Lower lobe of right lung (tissue), 2 donors: ENCODE measurements around the gene DACT2. TPM values are rescaled to one million over a fixed set of nuclear protein-coding genes. Genes with fewer than 3 reads are reported as not detected.

Source experiments
- ATAC-seq, 2 donors: fragments of 200-7000 bp; cut with Tn5 transposase; one replicate each; pipeline ENCODE4 v1.9.1; 2020 to 2022; ENCODE audit warnings: mild to moderate bottlenecking in 2 of 2, moderate library complexity in 2 of 2
- DNase-seq: peaks from one replicate; pipeline ENCODE4 v3.0.0-alpha.2; 2020
- H3K27ac ChIP-seq: fragments of 200-600 bp; one replicate; pipeline ENCODE4 v1.8.0; 2022
- H3K27me3 ChIP-seq: fragments of 200-600 bp; one replicate; pipeline ENCODE4 v1.8.0; 2022; ENCODE audit warnings: low read depth
- H3K36me3 ChIP-seq: fragments of 200-600 bp; one replicate; pipeline ENCODE4 v1.8.0; 2022; ENCODE audit warnings: mild to moderate bottlenecking
- H3K4me1 ChIP-seq: fragments of 200-600 bp; one replicate; pipeline ENCODE4 v1.8.0; 2022
- H3K4me3 ChIP-seq: fragments of 200-600 bp; one replicate; pipeline ENCODE4 v1.8.0; 2022; ENCODE audit warnings: mild to moderate bottlenecking
- H3K9me3 ChIP-seq: fragments of 200-600 bp; one replicate; pipeline ENCODE4 v1.8.0; 2022
- intact Hi-C: fragments of 100-400 bp; cut with DNase I; formaldehyde crosslinking; loops from one replicate; pipeline ENCODE4 v1.11.0; 2022
- total RNA-seq: library from RNA; stranded (reverse); fragmentation: NEBNext Ultra II Directional; extraction: Animal tissue kit (Norgen Biotek cat#: 25700); gene quantifications from one replicate; pipeline ENCODE4 v1.2.1, GENCODE V29; 2021
- TF ChIP-seq, protein P1 (sequence below): fragments of 200-600 bp; IDR thresholded peaks from one replicate; pipeline ENCODE4 v1.8.0; 2022; ENCODE audit warnings: antibody characterized with exemption, mild to moderate bottlenecking
- donor health status: DM: no; HTN: yes; CAD: no; lungs with severe emphysema.

Gene DACT2
- total RNA-seq, 1 donor from 2014 or later = 2.4 TPM

GRCh38 chr6:168256940-168257339 lies 62.6 kb downstream of the DACT2 start:
- H3K9me3 ChIP-seq = no peaks in the 10 kb centered on the region
- no peak overlapping the region for H3K27ac ChIP-seq
- H3K27me3 ChIP-seq = no peaks in the 10 kb centered on the region
- H3K36me3 ChIP-seq = no peaks in the 10 kb centered on the region
- intact Hi-C loops = no loop called here
- TF ChIP-seq, protein P1, sequence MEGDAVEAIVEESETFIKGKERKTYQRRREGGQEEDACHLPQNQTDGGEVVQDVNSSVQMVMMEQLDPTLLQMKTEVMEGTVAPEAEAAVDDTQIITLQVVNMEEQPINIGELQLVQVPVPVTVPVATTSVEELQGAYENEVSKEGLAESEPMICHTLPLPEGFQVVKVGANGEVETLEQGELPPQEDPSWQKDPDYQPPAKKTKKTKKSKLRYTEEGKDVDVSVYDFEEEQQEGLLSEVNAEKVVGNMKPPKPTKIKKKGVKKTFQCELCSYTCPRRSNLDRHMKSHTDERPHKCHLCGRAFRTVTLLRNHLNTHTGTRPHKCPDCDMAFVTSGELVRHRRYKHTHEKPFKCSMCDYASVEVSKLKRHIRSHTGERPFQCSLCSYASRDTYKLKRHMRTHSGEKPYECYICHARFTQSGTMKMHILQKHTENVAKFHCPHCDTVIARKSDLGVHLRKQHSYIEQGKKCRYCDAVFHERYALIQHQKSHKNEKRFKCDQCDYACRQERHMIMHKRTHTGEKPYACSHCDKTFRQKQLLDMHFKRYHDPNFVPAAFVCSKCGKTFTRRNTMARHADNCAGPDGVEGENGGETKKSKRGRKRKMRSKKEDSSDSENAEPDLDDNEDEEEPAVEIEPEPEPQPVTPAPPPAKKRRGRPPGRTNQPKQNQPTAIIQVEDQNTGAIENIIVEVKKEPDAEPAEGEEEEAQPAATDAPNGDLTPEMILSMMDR = no peak
- DNase-seq (no peak), ATAC-seq (no peak)
- no peak overlapping the region for H3K4me3 ChIP-seq
- H3K4me1 ChIP-seq = peaks cover 13% of the 10 kb centered on the region

Other genes with a start within 250 kb of the DACT2 start
- gene FRMD1, start 240.6 kb downstream of the DACT2 start, total RNA-seq = not detected
- gene SMOC2, start 121.4 kb upstream of the DACT2 start, total RNA-seq = 12.6 TPM